GM06990 (cell line): ENCODE data around the gene TUBA4A.

ENCODE experiments used
- DNase-seq: peaks from one replicate; pipeline ENCODE4 v3.0.0-alpha.2; 2011; ENCODE audit not compliant: insufficient read length; ENCODE audit errors: extremely low read depth
- H3K27me3 ChIP-seq: replicated peaks from 2 replicates; pipeline ENCODE4 v1.6.0; 2011; ENCODE audit warnings: low read length; ENCODE audit not compliant: control insufficient read depth, insufficient read depth
- H3K36me3 ChIP-seq: 2 replicates; pipeline ENCODE4 v1.5.1; 2011; ENCODE audit warnings: low read length; ENCODE audit not compliant: control insufficient read depth, insufficient read depth
- H3K4me3 ChIP-seq: replicated peaks from 2 replicates; pipeline ENCODE4 v1.5.1; 2011; ENCODE audit warnings: low read depth, mild to moderate bottlenecking, control low read depth, low read length
- CTCF ChIP-seq: IDR thresholded peaks from 2 replicates; pipeline ENCODE4 v1.5.1; 2011; ENCODE audit warnings: low read length, control low read depth, mild to moderate bottlenecking, inconsistent platforms; ENCODE audit not compliant: insufficient read depth, poor library complexity, severe bottlenecking

The TUBA4A gene

GRCh38 chr2:219216535-219216915, 37.2 kb downstream of the TUBA4A start:
- no peak for TF ChIP-seq CTCF
- H3K27me3 ChIP-seq = no peaks in the 10 kb centered on the region
- H3K36me3 ChIP-seq = peaks cover 10% of the 10 kb centered on the region
- H3K4me3 ChIP-seq = no peak overlapping the region
- DNase-seq = no peak

- DNase-seq = no peak
- H3K36me3 ChIP-seq = peaks cover 10% of the 10 kb centered on the region
- no peak for TF ChIP-seq CTCF
- no peaks in the 10 kb centered on the region for H3K27me3 ChIP-seq
- H3K4me3 ChIP-seq = no peak overlapping the region
Measured at GRCh38 chr2:219215871-219216534, 37.7 kb downstream of the TUBA4A start.

- DNase-seq = no peak
- Histone ChIP-seq H3K27me3 (no peaks in the 10 kb centered on the region), H3K36me3 (peaks cover 9% of the 10 kb centered on the region), H3K4me3 (no peak overlapping the region)
- no peak for TF ChIP-seq CTCF
Measured at GRCh38 chr2:219214786-219215185, 38.9 kb downstream of the TUBA4A start.

DNA sequence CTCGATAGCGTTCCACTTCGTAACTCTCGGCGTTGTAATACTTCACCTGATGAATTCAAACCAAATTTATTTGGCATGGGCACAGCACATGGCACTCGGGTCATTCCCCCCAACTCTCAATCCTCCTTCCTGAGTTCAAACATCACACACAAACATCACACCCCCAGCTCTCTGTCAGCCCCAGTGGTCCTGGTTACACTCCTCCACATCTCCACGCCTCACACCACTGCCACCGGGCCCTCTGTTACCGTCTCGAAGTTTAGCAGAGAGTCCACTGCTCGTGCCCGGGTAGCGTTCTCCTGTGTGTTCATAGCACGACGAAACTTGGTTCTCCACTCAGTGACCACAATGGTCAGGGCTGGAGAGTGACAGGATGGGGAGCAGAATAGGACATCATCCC, 39.6 kb downstream of the TUBA4A start:
- no peak overlapping the region for H3K4me3 ChIP-seq
- H3K27me3 ChIP-seq = no peaks in the 10 kb centered on the region
- no peak for DNase-seq
- TF ChIP-seq CTCF = no peak
- H3K36me3 ChIP-seq = peaks cover 12% of the 10 kb centered on the region

DNA sequence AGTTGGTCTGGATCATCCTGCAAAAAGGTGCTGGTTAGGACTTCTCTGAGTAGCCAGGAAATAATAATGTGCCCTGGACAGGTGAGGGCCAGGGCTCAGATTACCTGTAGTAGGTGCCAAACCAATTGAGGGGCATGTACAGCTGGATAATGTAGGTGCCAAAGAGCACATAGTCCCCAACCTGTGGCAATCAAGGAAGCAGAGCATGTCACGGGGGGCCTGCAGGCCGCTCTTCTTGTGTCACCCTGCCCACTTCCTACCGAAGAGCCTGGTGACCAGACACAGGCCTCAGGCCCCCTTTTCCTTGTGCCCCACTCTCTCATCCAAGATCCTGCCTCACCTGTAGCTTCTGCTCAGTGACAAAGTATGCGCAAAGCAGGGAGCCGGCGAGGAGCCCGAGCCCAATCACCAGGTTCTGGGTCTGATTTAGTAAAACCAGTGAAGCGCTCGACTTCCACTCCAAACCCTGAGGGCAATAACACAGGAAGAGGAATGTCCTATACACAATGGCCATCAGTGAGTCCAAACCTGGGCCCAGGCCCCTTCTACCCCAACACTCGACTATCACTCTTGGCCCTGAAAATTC, 40.1 kb downstream of the TUBA4A start:
- H3K36me3 ChIP-seq = peaks cover 15% of the 10 kb centered on the region

More for the DNA sequence above, 40.1 kb downstream of the TUBA4A start:
- no peak overlapping the region for H3K4me3 ChIP-seq
- TF ChIP-seq CTCF = no peak
- no peak for DNase-seq
- H3K27me3 ChIP-seq = no peaks in the 10 kb centered on the region
